ENCODE measurements around the gene PER1.

DNA sequence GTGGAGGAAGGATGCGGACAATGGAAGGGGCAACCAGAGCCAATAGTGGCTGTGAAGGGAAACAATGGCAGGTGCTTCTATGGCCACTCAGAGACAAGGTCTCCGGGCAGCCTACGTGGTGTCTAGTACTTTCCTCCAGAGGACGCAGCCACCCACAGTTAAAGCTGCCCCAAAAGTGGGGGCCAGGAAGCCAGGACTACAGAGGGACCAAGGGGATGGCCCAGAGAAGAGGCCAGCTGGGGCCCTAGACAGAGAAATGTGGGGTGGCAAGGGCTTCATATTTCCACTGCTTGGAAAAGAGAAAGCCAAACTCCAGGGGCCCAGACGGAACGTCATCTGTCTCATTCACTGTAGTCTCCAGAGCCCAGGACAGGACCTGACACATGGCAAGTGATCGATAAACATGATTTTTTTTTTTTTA is 837 bp upstream of the PER1 start:
- TF ChIP-seq, protein P1, sequence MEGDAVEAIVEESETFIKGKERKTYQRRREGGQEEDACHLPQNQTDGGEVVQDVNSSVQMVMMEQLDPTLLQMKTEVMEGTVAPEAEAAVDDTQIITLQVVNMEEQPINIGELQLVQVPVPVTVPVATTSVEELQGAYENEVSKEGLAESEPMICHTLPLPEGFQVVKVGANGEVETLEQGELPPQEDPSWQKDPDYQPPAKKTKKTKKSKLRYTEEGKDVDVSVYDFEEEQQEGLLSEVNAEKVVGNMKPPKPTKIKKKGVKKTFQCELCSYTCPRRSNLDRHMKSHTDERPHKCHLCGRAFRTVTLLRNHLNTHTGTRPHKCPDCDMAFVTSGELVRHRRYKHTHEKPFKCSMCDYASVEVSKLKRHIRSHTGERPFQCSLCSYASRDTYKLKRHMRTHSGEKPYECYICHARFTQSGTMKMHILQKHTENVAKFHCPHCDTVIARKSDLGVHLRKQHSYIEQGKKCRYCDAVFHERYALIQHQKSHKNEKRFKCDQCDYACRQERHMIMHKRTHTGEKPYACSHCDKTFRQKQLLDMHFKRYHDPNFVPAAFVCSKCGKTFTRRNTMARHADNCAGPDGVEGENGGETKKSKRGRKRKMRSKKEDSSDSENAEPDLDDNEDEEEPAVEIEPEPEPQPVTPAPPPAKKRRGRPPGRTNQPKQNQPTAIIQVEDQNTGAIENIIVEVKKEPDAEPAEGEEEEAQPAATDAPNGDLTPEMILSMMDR (IDR thresholded peaks at IDR 0.05; ENCODE audit: low read depth, low read length): no peak
- TF ChIP-seq POLR2A (IDR thresholded peaks at IDR 0.05; ENCODE audit: extremely low read depth, insufficient read length): no peak
- TF ChIP-seq, protein P2, sequence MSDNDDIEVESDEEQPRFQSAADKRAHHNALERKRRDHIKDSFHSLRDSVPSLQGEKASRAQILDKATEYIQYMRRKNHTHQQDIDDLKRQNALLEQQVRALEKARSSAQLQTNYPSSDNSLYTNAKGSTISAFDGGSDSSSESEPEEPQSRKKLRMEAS (IDR thresholded peaks at IDR 0.05; ENCODE audit: low read depth, low read length): no peak

Data from NB4 (cell line).